HEK293 (cell line): ENCODE measurements around the gene CDK5.

Source experiments
- GLIS1 ChIP-seq: fragments of 450-650 bp; formaldehyde crosslinking; IDR thresholded peaks from 2 replicates; pipeline ENCODE4 v1.5.1; 2016; ENCODE audit warnings: missing biosample characterization, missing genetic modification characterization
- KLF9 ChIP-seq: fragments of 450-650 bp; formaldehyde crosslinking; IDR thresholded peaks from 2 replicates; pipeline ENCODE4 v1.5.1; 2016; ENCODE audit warnings: missing biosample characterization, missing genetic modification characterization, low read depth
- PBX3 ChIP-seq: sonication (generic); formaldehyde crosslinking; IDR thresholded peaks from 2 replicates; pipeline ENCODE4 v1.8.1; 2022; ENCODE audit warnings: mild to moderate bottlenecking, moderate library complexity, missing genetic modification reagents
- REPIN1 ChIP-seq: fragments of 450-650 bp; formaldehyde crosslinking; IDR thresholded peaks from 2 replicates; pipeline ENCODE4 v1.5.1; 2017; ENCODE audit warnings: missing biosample characterization, missing genetic modification characterization, low read depth
- SCRT1 ChIP-seq: fragments of 450-650 bp; formaldehyde crosslinking; IDR thresholded peaks from 2 replicates; pipeline ENCODE4 v1.5.1; 2016; ENCODE audit warnings: missing biosample characterization, missing genetic modification characterization, borderline replicate concordance
- SCRT2 ChIP-seq: fragments of 450-650 bp; formaldehyde crosslinking; IDR thresholded peaks from 2 replicates; pipeline ENCODE4 v1.5.1; 2016; ENCODE audit warnings: missing biosample characterization, missing genetic modification characterization
- SP3 ChIP-seq: fragments of 450-650 bp; formaldehyde crosslinking; IDR thresholded peaks from 2 replicates; pipeline ENCODE4 v1.5.1; 2016; ENCODE audit warnings: missing biosample characterization, missing genetic modification characterization
- TCF7L2 ChIP-seq: IDR thresholded peaks from 2 replicates; pipeline ENCODE4 v1.6.1; 2011; ENCODE audit warnings: low read depth, mild to moderate bottlenecking, inconsistent platforms, low read length, moderate library complexity, borderline replicate concordance
- WT1 ChIP-seq: fragments of 450-650 bp; formaldehyde crosslinking; IDR thresholded peaks from 2 replicates; pipeline ENCODE4 v1.5.1; 2016; ENCODE audit warnings: missing biosample characterization, missing genetic modification characterization
- ZBTB1 ChIP-seq: fragments of 450-650 bp; formaldehyde crosslinking; IDR thresholded peaks from 2 replicates; pipeline ENCODE4 v1.5.1; 2016; ENCODE audit warnings: missing biosample characterization, missing genetic modification characterization
- ZNF121 ChIP-seq: fragments of 450-650 bp; formaldehyde crosslinking; IDR thresholded peaks from 2 replicates; pipeline ENCODE4 v1.5.1; 2016; ENCODE audit warnings: missing biosample characterization, missing genetic modification characterization
- ZNF155 ChIP-seq: fragments of 450-650 bp; formaldehyde crosslinking; IDR thresholded peaks from 2 replicates; pipeline ENCODE4 v1.5.1; 2016; ENCODE audit warnings: missing biosample characterization, missing genetic modification characterization
- ZNF175 ChIP-seq: fragments of 450-650 bp; formaldehyde crosslinking; IDR thresholded peaks from 2 replicates; pipeline ENCODE4 v1.5.1; 2016; ENCODE audit warnings: missing biosample characterization, missing genetic modification characterization
- ZNF184 ChIP-seq: fragments of 450-650 bp; IDR thresholded peaks from 2 replicates; pipeline ENCODE4 v1.5.1; 2018; ENCODE audit warnings: missing biosample characterization, mild to moderate bottlenecking, missing genetic modification characterization
- ZNF2 ChIP-seq: fragments of 450-650 bp; formaldehyde crosslinking; IDR thresholded peaks from 2 replicates; pipeline ENCODE4 v1.5.1; 2016; ENCODE audit warnings: missing biosample characterization, missing genetic modification characterization
- ZNF23 ChIP-seq: fragments of 450-650 bp; formaldehyde crosslinking; IDR thresholded peaks from 2 replicates; pipeline ENCODE4 v1.5.1; 2016; ENCODE audit warnings: missing biosample characterization, missing genetic modification characterization, borderline replicate concordance
- ZNF266 ChIP-seq: fragments of 450-650 bp; formaldehyde crosslinking; IDR thresholded peaks from 2 replicates; pipeline ENCODE4 v1.5.1; 2016; ENCODE audit warnings: missing biosample characterization, missing genetic modification characterization, low read depth
- ZNF354C ChIP-seq: fragments of 450-650 bp; formaldehyde crosslinking; IDR thresholded peaks from 2 replicates; pipeline ENCODE4 v1.5.1; 2016; ENCODE audit warnings: missing biosample characterization, missing genetic modification characterization, low read depth, borderline replicate concordance
- ZNF366 ChIP-seq: fragments of 450-650 bp; formaldehyde crosslinking; conservative IDR thresholded peaks from 2 replicates; pipeline ENCODE4 v1.5.1; 2016; ENCODE audit warnings: missing biosample characterization, missing genetic modification characterization
- ZNF404 ChIP-seq: fragments of 450-650 bp; formaldehyde crosslinking; IDR thresholded peaks from 2 replicates; pipeline ENCODE4 v1.5.1; 2017; ENCODE audit warnings: missing biosample characterization, missing genetic modification characterization
- ZNF416 ChIP-seq: fragments of 450-650 bp; formaldehyde crosslinking; IDR thresholded peaks from 2 replicates; pipeline ENCODE4 v1.5.1; 2016; ENCODE audit warnings: missing biosample characterization, missing genetic modification characterization
- ZNF514 ChIP-seq: fragments of 450-650 bp; formaldehyde crosslinking; IDR thresholded peaks from 2 replicates; pipeline ENCODE4 v1.5.1; 2016; ENCODE audit warnings: missing biosample characterization, missing genetic modification characterization
- ZNF548 ChIP-seq: fragments of 450-650 bp; formaldehyde crosslinking; IDR thresholded peaks from 2 replicates; pipeline ENCODE4 v1.5.1; 2016; ENCODE audit warnings: missing biosample characterization, missing genetic modification characterization
- ZXDB ChIP-seq: fragments of 450-650 bp; formaldehyde crosslinking; IDR thresholded peaks from 2 replicates; pipeline ENCODE4 v1.5.1; 2016; ENCODE audit warnings: missing biosample characterization, missing genetic modification characterization
- TF ChIP-seq, protein P1 (sequence below): fragments of 450-650 bp; formaldehyde crosslinking; IDR thresholded peaks from 2 replicates; pipeline ENCODE4 v1.5.1; 2016; ENCODE audit warnings: missing biosample characterization, missing genetic modification characterization
- TF ChIP-seq, protein P2 (sequence below): fragments of 450-650 bp; formaldehyde crosslinking; conservative IDR thresholded peaks from 2 replicates; pipeline ENCODE4 v1.5.1; 2016; ENCODE audit warnings: low read depth, missing biosample characterization, missing genetic modification characterization
- TF ChIP-seq, protein P3 (sequence below): fragments of 450-650 bp; formaldehyde crosslinking; IDR thresholded peaks from 2 replicates; pipeline ENCODE4 v1.5.1; 2016; ENCODE audit warnings: missing biosample characterization, missing genetic modification characterization
- TF ChIP-seq, protein P4 (sequence below): fragments of 450-650 bp; formaldehyde crosslinking; IDR thresholded peaks from 2 replicates; pipeline ENCODE4 v1.5.1; 2016; ENCODE audit warnings: missing biosample characterization, missing genetic modification characterization, low read depth

CDK5 gene

DNA sequence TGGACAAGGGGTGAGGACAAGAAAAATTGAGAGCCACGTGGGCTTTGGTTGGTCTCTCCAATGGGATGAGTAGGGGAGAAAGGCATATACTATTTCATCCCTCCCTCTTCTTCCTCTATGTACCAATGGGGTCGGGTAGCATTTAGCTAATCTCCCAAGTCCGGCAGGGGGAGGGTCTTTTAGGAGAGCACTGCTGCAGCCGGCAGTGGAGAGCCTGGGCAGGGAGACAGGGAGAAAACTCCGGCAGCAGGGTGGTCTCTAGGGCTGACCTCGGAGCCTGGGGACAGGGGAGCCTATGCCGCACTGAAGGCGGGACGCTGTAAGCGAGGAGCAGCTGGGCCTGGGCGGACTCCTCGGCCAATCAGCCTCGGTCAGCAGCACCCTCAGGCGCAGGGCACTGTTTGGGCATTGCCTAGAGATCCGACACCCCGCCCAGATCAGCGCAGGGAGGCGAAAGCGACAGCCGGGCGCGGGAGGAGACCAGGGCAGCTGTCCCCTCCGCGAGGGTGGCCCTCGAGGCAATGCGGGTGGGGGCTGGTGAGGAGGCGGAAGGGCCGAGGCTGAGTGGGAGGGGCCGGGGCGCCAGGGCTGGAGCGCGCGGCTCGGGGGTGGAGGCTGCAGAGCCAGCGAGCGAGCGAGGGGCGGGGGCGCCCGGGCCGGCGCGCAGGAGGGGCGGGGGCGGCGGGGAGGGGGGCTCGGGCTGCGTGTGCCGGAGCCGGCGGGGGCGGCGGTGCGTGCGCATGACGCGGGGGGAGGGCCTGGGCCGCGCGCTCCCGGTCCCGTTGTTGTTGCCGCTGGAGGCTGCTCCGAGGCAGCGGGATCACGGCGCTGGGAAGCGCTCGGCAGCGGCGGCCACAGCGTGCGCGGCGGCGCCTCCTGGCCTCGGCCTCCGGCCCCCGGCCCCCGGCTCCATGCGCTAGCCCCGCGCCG, 28.3 kb upstream of the CDK5 start, which contains the start of gene AGAP3 (continued):
- TF ChIP-seq ZNF2 (tag by site-specific recombination) (peak; percentile 67; the same call in 1 of the 2 replicates), SCRT2 (tag by site-specific recombination) (no peak), ZNF514 (tag by site-specific recombination) (no peak), ZNF354C (tag by site-specific recombination) (no peak), ZNF266 (tag by site-specific recombination) (no peak), ZXDB (tag by site-specific recombination) (peak; percentile 68), PBX3 (CRISPR knock-in tag) (0 out of 2 replicates have a peak, but pooled peaks have one; percentile 23), ZNF155 (tag by site-specific recombination) (no peak), ZNF184 (no peak), ZNF416 (tag by site-specific recombination) (no peak), WT1 (tag by site-specific recombination) (0 out of 2 replicates have a peak, but pooled peaks have one; percentile 12), ZNF23 (tag by site-specific recombination) (no peak), GLIS1 (tag by site-specific recombination) (peak; percentile 90), ZNF548 (tag by site-specific recombination) (no peak), TCF7L2 (no peak), ZNF404 (tag by site-specific recombination) (no peak), ZNF366 (tag by site-specific recombination) (peak; percentile 59), KLF9 (tag by site-specific recombination) (peak; percentile 86), ZBTB1 (no peak), REPIN1 (tag by site-specific recombination) (no peak), SP3 (tag by site-specific recombination) (peak; percentile 81), ZNF121 (tag by site-specific recombination) (no peak), SCRT1 (tag by site-specific recombination) (no peak), ZNF175 (tag by site-specific recombination) (no peak)
- TF ChIP-seq, protein P1, sequence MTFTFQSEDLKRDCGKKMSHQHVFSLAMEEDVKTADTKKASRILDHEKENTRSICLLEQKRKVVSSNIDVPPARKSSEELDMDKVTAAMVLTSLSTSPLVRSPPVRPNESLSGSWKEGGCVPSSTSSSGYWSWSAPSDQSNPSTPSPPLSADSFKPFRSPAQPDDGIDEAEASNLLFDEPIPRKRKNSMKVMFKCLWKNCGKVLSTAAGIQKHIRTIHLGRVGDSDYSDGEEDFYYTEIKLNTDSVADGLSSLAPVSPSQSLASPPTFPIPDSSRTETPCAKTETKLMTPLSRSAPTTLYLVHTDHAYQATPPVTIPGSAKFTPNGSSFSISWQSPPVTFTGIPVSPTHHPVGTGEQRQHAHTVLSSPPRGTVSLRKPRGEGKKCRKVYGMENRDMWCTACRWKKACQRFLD (tag by site-specific recombination) = no peak
- TF ChIP-seq, protein P2, sequence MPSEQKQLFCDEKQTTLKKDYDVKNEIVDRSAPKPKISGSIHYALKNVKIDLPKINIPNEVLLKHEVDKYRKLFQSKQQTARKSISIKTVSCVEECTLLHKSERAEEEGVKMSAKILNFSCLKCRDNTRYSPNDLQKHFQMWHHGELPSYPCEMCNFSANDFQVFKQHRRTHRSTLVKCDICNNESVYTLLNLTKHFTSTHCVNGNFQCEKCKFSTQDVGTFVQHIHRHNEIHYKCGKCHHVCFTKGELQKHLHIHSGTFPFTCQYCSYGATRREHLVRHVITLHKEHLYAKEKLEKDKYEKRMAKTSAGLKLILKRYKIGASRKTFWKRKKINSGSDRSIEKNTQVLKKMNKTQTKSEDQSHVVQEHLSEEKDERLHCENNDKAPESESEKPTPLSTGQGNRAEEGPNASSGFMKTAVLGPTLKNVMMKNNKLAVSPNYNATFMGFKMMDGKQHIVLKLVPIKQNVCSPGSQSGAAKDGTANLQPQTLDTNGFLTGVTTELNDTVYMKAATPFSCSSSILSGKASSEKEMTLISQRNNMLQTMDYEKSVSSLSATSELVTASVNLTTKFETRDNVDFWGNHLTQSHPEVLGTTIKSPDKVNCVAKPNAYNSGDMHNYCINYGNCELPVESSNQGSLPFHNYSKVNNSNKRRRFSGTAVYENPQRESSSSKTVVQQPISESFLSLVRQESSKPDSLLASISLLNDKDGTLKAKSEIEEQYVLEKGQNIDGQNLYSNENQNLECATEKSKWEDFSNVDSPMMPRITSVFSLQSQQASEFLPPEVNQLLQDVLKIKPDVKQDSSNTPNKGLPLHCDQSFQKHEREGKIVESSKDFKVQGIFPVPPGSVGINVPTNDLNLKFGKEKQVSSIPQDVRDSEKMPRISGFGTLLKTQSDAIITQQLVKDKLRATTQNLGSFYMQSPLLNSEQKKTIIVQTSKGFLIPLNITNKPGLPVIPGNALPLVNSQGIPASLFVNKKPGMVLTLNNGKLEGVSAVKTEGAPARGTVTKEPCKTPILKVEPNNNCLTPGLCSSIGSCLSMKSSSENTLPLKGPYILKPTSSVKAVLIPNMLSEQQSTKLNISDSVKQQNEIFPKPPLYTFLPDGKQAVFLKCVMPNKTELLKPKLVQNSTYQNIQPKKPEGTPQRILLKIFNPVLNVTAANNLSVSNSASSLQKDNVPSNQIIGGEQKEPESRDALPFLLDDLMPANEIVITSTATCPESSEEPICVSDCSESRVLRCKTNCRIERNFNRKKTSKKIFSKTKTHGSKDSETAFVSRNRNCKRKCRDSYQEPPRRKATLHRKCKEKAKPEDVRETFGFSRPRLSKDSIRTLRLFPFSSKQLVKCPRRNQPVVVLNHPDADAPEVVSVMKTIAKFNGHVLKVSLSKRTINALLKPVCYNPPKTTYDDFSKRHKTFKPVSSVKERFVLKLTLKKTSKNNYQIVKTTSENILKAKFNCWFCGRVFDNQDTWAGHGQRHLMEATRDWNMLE = no peak
- TF ChIP-seq, protein P3, sequence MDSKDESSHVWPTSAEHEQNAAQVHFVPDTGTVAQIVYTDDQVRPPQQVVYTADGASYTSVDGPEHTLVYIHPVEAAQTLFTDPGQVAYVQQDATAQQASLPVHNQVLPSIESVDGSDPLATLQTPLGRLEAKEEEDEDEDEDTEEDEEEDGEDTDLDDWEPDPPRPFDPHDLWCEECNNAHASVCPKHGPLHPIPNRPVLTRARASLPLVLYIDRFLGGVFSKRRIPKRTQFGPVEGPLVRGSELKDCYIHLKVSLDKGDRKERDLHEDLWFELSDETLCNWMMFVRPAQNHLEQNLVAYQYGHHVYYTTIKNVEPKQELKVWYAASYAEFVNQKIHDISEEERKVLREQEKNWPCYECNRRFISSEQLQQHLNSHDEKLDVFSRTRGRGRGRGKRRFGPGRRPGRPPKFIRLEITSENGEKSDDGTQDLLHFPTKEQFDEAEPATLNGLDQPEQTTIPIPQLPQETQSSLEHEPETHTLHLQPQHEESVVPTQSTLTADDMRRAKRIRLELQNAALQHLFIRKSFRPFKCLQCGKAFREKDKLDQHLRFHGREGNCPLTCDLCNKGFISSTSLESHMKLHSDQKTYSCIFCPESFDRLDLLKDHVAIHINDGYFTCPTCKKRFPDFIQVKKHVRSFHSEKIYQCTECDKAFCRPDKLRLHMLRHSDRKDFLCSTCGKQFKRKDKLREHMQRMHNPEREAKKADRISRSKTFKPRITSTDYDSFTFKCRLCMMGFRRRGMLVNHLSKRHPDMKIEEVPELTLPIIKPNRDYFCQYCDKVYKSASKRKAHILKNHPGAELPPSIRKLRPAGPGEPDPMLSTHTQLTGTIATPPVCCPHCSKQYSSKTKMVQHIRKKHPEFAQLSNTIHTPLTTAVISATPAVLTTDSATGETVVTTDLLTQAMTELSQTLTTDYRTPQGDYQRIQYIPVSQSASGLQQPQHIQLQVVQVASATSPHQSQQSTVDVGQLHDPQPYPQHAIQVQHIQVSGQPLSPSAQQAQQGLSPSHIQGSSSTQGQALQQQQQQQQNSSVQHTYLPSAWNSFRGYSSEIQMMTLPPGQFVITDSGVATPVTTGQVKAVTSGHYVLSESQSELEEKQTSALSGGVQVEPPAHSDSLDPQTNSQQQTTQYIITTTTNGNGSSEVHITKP (tag by site-specific recombination) = peak; percentile 65
- TF ChIP-seq, protein P4, sequence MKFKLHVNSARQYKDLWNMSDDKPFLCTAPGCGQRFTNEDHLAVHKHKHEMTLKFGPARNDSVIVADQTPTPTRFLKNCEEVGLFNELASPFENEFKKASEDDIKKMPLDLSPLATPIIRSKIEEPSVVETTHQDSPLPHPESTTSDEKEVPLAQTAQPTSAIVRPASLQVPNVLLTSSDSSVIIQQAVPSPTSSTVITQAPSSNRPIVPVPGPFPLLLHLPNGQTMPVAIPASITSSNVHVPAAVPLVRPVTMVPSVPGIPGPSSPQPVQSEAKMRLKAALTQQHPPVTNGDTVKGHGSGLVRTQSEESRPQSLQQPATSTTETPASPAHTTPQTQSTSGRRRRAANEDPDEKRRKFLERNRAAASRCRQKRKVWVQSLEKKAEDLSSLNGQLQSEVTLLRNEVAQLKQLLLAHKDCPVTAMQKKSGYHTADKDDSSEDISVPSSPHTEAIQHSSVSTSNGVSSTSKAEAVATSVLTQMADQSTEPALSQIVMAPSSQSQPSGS (tag by site-specific recombination) = no peak
